Neuronal stem cell (in vitro differentiated cells): Measurements from ENCODE around the gene COTL1.

Experiments used
- DNase-seq: peaks from one replicate; pipeline ENCODE4 v3.0.0-alpha.2; 2013; ENCODE audit warnings: low spot score
- H2AFZ ChIP-seq: one replicate; pipeline ENCODE4 v1.6.1; 2013; ENCODE audit warnings: mild to moderate bottlenecking, low read length, inconsistent platforms
- H2AK5ac ChIP-seq: 2 replicates; pipeline ENCODE4 v1.6.1; 2013; ENCODE audit warnings: low read depth, mild to moderate bottlenecking, inconsistent platforms, low read length, moderate library complexity, mixed read lengths
- H2BK120ac ChIP-seq: 2 replicates; pipeline ENCODE4 v1.6.1; 2013; ENCODE audit warnings: low read depth, mild to moderate bottlenecking, inconsistent platforms, low read length, moderate library complexity, mixed read lengths
- H2BK12ac ChIP-seq: one replicate; pipeline ENCODE4 v1.6.1; 2013; ENCODE audit warnings: low read length, inconsistent platforms
- H2BK15ac ChIP-seq: 2 replicates; pipeline ENCODE4 v1.6.1; 2013; ENCODE audit warnings: mild to moderate bottlenecking, low read length, inconsistent platforms, mixed read lengths
- H2BK5ac ChIP-seq: one replicate; pipeline ENCODE4 v1.6.1; 2013; ENCODE audit warnings: inconsistent platforms, mild to moderate bottlenecking, low read length, moderate library complexity
- H3K14ac ChIP-seq: one replicate; pipeline ENCODE4 v1.6.1; 2013; ENCODE audit warnings: low read length, inconsistent platforms
- H3K18ac ChIP-seq: 2 replicates; pipeline ENCODE4 v1.6.1; 2013; ENCODE audit warnings: low read length, inconsistent platforms
- H3K23ac ChIP-seq: 2 replicates; pipeline ENCODE4 v1.6.1; 2013; ENCODE audit warnings: low read depth, mild to moderate bottlenecking, mixed read lengths, low read length, inconsistent platforms; ENCODE audit not compliant: poor library complexity
- H3K27ac ChIP-seq: replicated peaks from 3 replicates; pipeline ENCODE4 v1.5.1; 2013; ENCODE audit warnings: low read length, inconsistent platforms
- H3K27me3 ChIP-seq, 3 experiments: 2 replicates each; pipeline ENCODE4 v1.6.1; 2013; ENCODE audit warnings: low read length in 3 of 3, mild to moderate bottlenecking in 2 of 3, inconsistent platforms in 1 of 3, low read depth in 1 of 3, mixed read lengths in 1 of 3, moderate library complexity in 1 of 3; ENCODE audit not compliant: control insufficient read depth in 3 of 3, insufficient read depth in 3 of 3
- H3K36me3 ChIP-seq, 2 donors: replicated peaks in 1 of 2; 2 replicates each; pipeline ENCODE4 v1.6.1; 2013; ENCODE audit warnings: low read length in 2 of 2; ENCODE audit not compliant: control insufficient read depth in 2 of 2, insufficient read depth in 2 of 2
- H3K4ac ChIP-seq: 2 replicates; pipeline ENCODE4 v1.6.1; 2013; ENCODE audit warnings: inconsistent platforms, mild to moderate bottlenecking, low read length, moderate library complexity
- H3K4me1 ChIP-seq, 2 donors: 1 replicate in 1 of 2; 2 replicates in 1 of 2; pipeline ENCODE4 v1.6.1; 2013; ENCODE audit warnings: low read length in 2 of 2, low read depth in 1 of 2; ENCODE audit not compliant: control insufficient read depth in 2 of 2, insufficient read depth in 1 of 2
- H3K4me2 ChIP-seq: one replicate; pipeline ENCODE4 v1.6.1; 2013; ENCODE audit warnings: mild to moderate bottlenecking, low read length, inconsistent platforms; ENCODE audit not compliant: insufficient read depth, poor library complexity, severe bottlenecking
- H3K4me3 ChIP-seq, 2 donors: 2 replicates each; pipeline ENCODE4 v1.5.1; 2013; ENCODE audit warnings: low read length in 2 of 2, mild to moderate bottlenecking in 2 of 2, inconsistent platforms in 1 of 2, moderate library complexity in 1 of 2
- H3K79me1 ChIP-seq: one replicate; pipeline ENCODE4 v1.6.1; 2013; ENCODE audit warnings: low read depth, mild to moderate bottlenecking, inconsistent platforms, low read length, moderate library complexity
- H3K9ac ChIP-seq: one replicate; pipeline ENCODE4 v1.6.1; 2013; ENCODE audit warnings: mild to moderate bottlenecking, low read depth, low read length, inconsistent platforms; ENCODE audit not compliant: poor library complexity
- H3K9me3 ChIP-seq, 2 donors: replicated peaks in 1 of 2; 2 replicates each; pipeline versions ENCODE3 to v1.6.1; 2013; ENCODE audit warnings: low read length in 2 of 2, mild to moderate bottlenecking in 2 of 2, inconsistent platforms in 1 of 2, low read depth in 1 of 2, mixed read lengths in 1 of 2, moderate library complexity in 1 of 2; ENCODE audit not compliant: control insufficient read depth in 2 of 2, insufficient read depth in 1 of 2
- H4K8ac ChIP-seq: one replicate; pipeline ENCODE4 v1.6.1; 2013; ENCODE audit warnings: low read depth, mild to moderate bottlenecking, inconsistent platforms, low read length, moderate library complexity
- H4K91ac ChIP-seq: one replicate; pipeline ENCODE4 v1.6.1; 2013; ENCODE audit warnings: low read length, low read depth, mild to moderate bottlenecking, inconsistent platforms; ENCODE audit not compliant: poor library complexity
- WGBS, 2 donors: extraction: QIAGEN DNeasy Blood & Tissue Kit; methylation state at CpG; one replicate each; pipeline ENCODE4 v1.1.7; 2013; ENCODE audit warnings: missing lambda C conversion rate in 2 of 2, mixed read lengths in 1 of 2; ENCODE audit not compliant: insufficient read length in 2 of 2, insufficient replicate concordance in 1 of 2; ENCODE audit errors: extremely low coverage in 2 of 2; 5-methylcytosine and 5-hydroxymethylcytosine counted together

The COTL1 gene

GRCh38 chr16:84572096-84572495 lies 45.8 kb downstream of the COTL1 start:
- Histone ChIP-seq H3K9ac (peak overlapping the region; percentile 1), H2AFZ (no peak overlapping the region), H4K91ac (no peak overlapping the region), H3K4me3 (no peak overlapping the region), H3K14ac (no peak overlapping the region), H2BK120ac (no peak overlapping the region), H3K4me2 (no peak overlapping the region), H2AK5ac (no peak overlapping the region), H2BK15ac (no peak overlapping the region), H3K27me3 (no peaks in the 10 kb centered on the region), H3K18ac (peak overlapping the region; percentile 24), H2BK5ac (no peak overlapping the region), H3K27ac (no peak overlapping the region), H2BK12ac (no peak overlapping the region), H3K4me1 (peaks cover 4 to 7% of the 10 kb centered on the region in 2 donors), H4K8ac (no peak overlapping the region), H3K23ac (no peak overlapping the region), H3K9me3 (peaks cover 9 to 37% of the 10 kb centered on the region in 2 donors), H3K36me3 (peaks cover 10 to 94% of the 10 kb centered on the region in 2 donors), H3K79me1 (peaks cover 10% of the 10 kb centered on the region), H3K4ac (no peak overlapping the region)
- no CpG with 5 or more reads among the region's 5 CpGs for WGBS, 2 donors
- no peak for DNase-seq

- peak overlapping the region; percentile 8 for H3K9ac ChIP-seq
- no peak overlapping the region for H3K4me3 ChIP-seq
- no peak overlapping the region for H2BK5ac ChIP-seq
- no peak overlapping the region for H2BK15ac ChIP-seq
- H2AK5ac ChIP-seq = peak overlapping the region; percentile 32
- peaks cover 8 to 94% of the 10 kb centered on the region in 2 donors for H3K36me3 ChIP-seq
- H2AFZ ChIP-seq = no peak overlapping the region
- no peak overlapping the region for H3K4ac ChIP-seq
- H3K4me1 ChIP-seq = peaks cover 4 to 5% of the 10 kb centered on the region in 2 donors
- H3K27ac ChIP-seq = no peak overlapping the region
- H2BK120ac ChIP-seq = no peak overlapping the region
- H3K4me2 ChIP-seq = no peak overlapping the region
- no peaks in the 10 kb centered on the region for H3K27me3 ChIP-seq
- peaks cover 7 to 31% of the 10 kb centered on the region in 2 donors for H3K9me3 ChIP-seq
- WGBS, 2 donors = no CpG with 5 or more reads among the region's 13 CpGs
- H3K14ac ChIP-seq = peak overlapping the region; percentile 22
- no peak for DNase-seq
- peaks cover 10% of the 10 kb centered on the region for H3K79me1 ChIP-seq
- H4K8ac ChIP-seq = no peak overlapping the region
- peak overlapping the region; percentile 60 for H4K91ac ChIP-seq
- peak overlapping the region; percentile 90 for H3K23ac ChIP-seq
- no peak overlapping the region for H2BK12ac ChIP-seq
- peak overlapping the region; percentile 58 for H3K18ac ChIP-seq
Observed at GRCh38 chr16:84571506-84571905, 46.4 kb downstream of the COTL1 start.

DNA sequence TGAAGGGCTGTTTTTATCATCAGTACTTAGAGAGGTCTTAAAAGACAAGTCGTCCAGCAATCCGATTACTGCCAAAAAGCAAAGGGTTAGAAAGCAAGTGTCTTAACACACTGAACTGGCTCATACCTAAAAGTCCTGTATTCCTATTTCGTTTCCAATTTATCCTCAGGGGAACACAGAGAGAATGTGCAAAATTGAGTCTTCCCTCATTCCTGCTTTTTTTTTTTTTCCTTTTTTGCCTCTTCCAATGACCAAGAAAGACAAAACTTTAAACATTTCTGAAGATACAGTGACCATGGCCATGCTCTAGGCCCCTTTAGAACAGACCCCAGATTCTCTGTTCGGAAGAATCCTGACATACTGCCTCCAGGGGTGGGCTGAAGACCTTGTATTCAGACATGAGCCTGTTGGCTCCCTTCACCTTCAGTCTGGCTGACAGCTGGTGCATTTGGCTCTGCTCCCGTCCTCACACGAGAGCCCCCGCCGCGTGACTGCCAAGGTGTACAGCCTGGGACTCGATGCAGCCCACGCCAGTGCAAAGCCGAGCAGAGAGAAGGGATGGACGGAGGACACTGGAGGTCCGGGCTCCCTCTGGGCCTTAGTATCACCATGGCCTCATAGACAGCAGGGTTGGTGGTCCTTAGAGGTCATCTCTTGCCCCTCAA lies 47.0 kb downstream of the COTL1 start:
- Histone ChIP-seq H3K14ac (peak overlapping the region; percentile 64), H2BK5ac (no peak overlapping the region), H3K36me3 (peaks cover 14 to 94% of the 10 kb centered on the region in 2 donors), H3K4me2 (no peak overlapping the region), H4K91ac (no peak overlapping the region), H4K8ac (no peak overlapping the region), H3K23ac (peak overlapping the region; percentile 90), H3K27me3 (no peaks in the 10 kb centered on the region), H3K27ac (no peak overlapping the region), H2BK12ac (no peak overlapping the region), H3K4me3 (no peak overlapping the region), H3K9me3 (peaks cover 7 to 31% of the 10 kb centered on the region in 2 donors), H3K9ac (peak overlapping the region; percentile 25), H2BK15ac (no peak overlapping the region), H2AK5ac (no peak overlapping the region), H2BK120ac (no peak overlapping the region), H3K79me1 (peaks cover 10% of the 10 kb centered on the region), H3K18ac (no peak overlapping the region), H2AFZ (no peak overlapping the region), H3K4me1 (peaks cover 3 to 4% of the 10 kb centered on the region in 2 donors), H3K4ac (no peak overlapping the region)
- DNase-seq = no peak
- WGBS, 2 donors = no CpG with 5 or more reads among the region's 14 CpGs

DNA sequence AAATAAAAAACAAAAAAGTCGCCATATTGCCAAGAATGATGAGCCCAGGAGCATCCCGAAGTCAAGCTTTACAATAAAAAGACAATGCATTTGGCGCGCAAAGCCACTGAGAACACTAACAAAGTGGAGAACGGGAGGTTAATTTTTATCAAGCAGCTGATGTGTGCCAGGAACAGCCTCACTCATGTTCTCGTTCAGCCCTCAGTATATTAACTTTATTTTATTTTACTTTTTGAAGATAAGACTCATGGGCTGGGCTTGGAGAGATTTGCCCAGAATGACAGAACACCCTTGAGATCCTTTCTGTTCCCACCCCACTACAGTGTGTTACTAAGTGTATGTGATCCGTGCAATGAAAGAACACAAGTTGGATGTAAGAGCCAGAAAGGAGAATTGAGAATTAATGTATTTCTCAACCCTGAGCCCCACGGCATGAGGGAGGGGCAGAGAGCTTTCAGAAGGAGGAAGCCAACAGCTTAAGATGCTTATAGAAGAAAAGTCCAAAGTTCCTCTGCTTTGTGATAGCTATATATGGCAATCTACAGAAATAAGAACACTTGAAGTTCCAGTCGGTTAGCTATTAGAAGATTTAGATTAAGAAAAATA lies 48.4 kb downstream of the COTL1 start:
- Histone ChIP-seq H3K27ac (no peak overlapping the region), H2BK12ac (no peak overlapping the region), H3K4me2 (no peak overlapping the region), H2BK15ac (no peak overlapping the region), H3K9ac (no peak overlapping the region), H3K4me1 (peaks cover 3 to 7% of the 10 kb centered on the region in 2 donors), H2BK120ac (no peak overlapping the region), H4K8ac (no peak overlapping the region), H3K79me1 (peaks cover 10% of the 10 kb centered on the region), H3K18ac (no peak overlapping the region), H3K4me3 (no peak overlapping the region), H4K91ac (no peak overlapping the region), H3K23ac (no peak overlapping the region), H3K14ac (no peak overlapping the region), H3K36me3 (peaks cover 18 to 99% of the 10 kb centered on the region in 2 donors), H2AFZ (no peak overlapping the region), H3K9me3 (peaks cover 7 to 31% of the 10 kb centered on the region in 2 donors), H2AK5ac (no peak overlapping the region), H3K27me3 (no peaks in the 10 kb centered on the region), H2BK5ac (no peak overlapping the region), H3K4ac (no peak overlapping the region)
- no peak for DNase-seq
- no CpG with 5 or more reads among the region's 9 CpGs for WGBS, 2 donors
